ENCODE measurements around the gene KRTAP10-4. TPM values are rescaled to one million over a fixed set of nuclear protein-coding genes. Genes with fewer than 3 reads are reported as not detected.
"Not testable (repeated sequence)": the region's sequence is repeated elsewhere in the genome, so short reads cannot be mapped to it uniquely, and the experiment has no call there.

Gene KRTAP10-4
- total RNA-seq, 4 donors from 2014 or later: not detected

DNA sequence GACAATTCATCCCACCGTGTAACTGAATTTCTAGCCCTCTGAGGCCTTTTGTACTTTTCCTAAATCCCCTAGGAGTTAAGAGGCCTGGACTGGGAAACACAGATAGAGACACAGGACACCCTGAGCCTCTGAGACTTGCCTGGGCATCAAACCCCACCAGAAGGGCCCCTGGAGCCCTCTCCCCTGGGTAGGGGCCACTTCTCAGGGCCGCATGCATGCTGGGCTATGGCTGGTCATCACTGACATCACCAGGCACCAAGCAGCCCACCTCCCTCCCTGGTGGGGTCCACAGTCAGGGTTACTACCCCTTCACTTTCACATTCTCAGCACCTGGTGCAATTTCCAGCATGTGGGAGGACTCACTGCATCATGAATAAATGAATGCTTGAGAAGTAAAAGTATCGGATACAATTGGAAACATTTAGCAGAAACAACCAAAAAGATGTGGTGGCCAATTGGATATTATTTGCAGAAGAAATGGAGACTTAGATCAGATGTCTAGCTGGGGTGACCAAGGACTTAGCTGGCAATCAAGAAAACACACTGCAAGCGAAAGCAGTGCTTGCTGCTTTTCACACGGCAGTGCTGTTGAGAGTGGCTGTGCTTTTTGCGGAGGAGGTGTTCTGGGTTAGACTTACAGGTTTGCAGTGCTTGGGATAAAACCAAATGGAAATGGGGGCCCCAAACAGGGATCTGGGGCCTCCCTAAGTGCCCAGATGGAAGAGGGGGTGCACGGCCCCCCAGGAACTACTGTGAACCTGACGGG is 25.9 kb downstream of the KRTAP10-4 start:
- Histone ChIP-seq H3K36me3 (no peaks in the 10 kb centered on the region), H3K4me1 (no peaks in the 10 kb centered on the region), H3K9me3 (peaks cover 0 to 5% of the 10 kb centered on the region in 2 donors), H3K4me3 (no peak overlapping the region), H3K27me3 (peaks cover 42% of the 10 kb centered on the region), H3K27ac (no peak overlapping the region)
- TF ChIP-seq POLR2AphosphoS5 (IDR thresholded peaks at IDR 0.05): no peak
- TF ChIP-seq EP300 (IDR thresholded peaks at IDR 0.05; ENCODE audit: low read depth): no peak
- TF ChIP-seq, protein P1, sequence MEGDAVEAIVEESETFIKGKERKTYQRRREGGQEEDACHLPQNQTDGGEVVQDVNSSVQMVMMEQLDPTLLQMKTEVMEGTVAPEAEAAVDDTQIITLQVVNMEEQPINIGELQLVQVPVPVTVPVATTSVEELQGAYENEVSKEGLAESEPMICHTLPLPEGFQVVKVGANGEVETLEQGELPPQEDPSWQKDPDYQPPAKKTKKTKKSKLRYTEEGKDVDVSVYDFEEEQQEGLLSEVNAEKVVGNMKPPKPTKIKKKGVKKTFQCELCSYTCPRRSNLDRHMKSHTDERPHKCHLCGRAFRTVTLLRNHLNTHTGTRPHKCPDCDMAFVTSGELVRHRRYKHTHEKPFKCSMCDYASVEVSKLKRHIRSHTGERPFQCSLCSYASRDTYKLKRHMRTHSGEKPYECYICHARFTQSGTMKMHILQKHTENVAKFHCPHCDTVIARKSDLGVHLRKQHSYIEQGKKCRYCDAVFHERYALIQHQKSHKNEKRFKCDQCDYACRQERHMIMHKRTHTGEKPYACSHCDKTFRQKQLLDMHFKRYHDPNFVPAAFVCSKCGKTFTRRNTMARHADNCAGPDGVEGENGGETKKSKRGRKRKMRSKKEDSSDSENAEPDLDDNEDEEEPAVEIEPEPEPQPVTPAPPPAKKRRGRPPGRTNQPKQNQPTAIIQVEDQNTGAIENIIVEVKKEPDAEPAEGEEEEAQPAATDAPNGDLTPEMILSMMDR (IDR thresholded peaks at IDR 0.05): no peak
- TF ChIP-seq POLR2A (IDR thresholded peaks at IDR 0.05): no peak
- no peak for DNase-seq
- in situ Hi-C loops (cut with MboI; ENCODE audit: low pct_ligation_motif_present in 1 of 4, low pct_unique_long_range_greater_than_20kb in 1 of 4, low sequenced_read_pairs in 3 of 4): loop anchor here in 2 of 4 donors (25.0 kb wide), 1 partner anchor 88 kb away; the partner anchor contains the start of genes KRTAP10-12 (in 2 of the 2) and KRTAP12-1 (in 2 of the 2)
- WGBS, 2 donors (ENCODE audit: low coverage in 1 of 2): 83 to 89% methylated on average over 6 to 8 of the region's 8 CpGs
- intact Hi-C loops (cut with DNase I; ENCODE audit: low total_unique reads): no loop called here

DNA sequence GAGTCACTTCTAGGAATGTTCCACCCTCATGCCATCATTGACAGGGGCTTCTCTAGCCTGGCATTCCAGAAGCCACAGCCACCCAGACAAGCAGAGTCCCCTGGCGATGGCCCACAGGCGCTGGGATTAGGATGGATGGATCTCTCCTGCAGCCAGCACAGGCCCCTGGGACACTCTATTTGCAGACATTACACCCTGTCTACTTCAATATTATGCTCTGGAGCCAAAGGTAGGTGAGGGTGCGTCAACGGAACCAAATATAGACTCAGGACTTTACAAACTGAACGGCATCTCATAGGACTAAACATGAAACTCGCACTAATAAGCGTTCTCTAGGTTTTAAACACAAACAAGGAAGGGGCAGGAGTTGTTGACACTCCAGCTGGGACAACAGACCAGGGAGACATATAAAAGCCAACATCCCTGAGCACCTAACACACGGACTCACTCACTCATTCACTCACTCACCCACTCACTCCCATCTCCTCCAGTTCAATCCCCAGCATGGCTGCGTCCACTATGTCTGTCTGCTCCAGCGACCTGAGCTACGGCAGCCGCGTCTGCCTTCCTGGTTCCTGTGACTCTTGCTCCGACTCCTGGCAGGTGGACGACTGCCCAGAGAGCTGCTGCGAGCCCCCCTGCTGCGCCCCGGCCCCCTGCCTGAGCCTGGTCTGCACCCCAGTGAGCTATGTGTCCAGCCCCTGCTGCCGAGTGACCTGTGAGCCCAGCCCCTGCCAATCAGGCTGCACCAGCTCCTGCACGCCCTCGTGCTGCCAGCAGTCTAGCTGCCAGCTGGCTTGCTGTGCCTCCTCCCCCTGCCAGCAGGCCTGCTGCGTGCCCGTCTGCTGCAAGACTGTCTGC is 26.8 kb downstream of the KRTAP10-4 start, which contains the start of gene KRTAP10-7:
Gene KRTAP10-7 (plus strand): TSS at position 480 of the 861 bp plus-strand sequence. CDS start 25 bp downstream, at position 505.
- intact Hi-C loops (cut with DNase I; ENCODE audit: low total_unique reads); DNase-seq; H3K4me3 ChIP-seq; H3K27ac ChIP-seq; in situ Hi-C loops (cut with MboI; ENCODE audit: low pct_ligation_motif_present in 1 of 4, low pct_unique_long_range_greater_than_20kb in 1 of 4, low sequenced_read_pairs in 3 of 4); H3K4me1 ChIP-seq; H3K36me3 ChIP-seq; H3K9me3 ChIP-seq: not testable (repeated sequence)
- H3K27me3 ChIP-seq: peaks cover 37% of the 10 kb centered on the region
- 51 to 60% methylated on average over 7 to 23 of the region's 23 CpGs for WGBS, 2 donors (ENCODE audit: low coverage in 1 of 2)

- 62% methylated on average over 5 of the region's 10 CpGs; no CpG with 5 or more reads in 1 of the 2 donors for WGBS, 2 donors (ENCODE audit: low coverage in 1 of 2)
- in situ Hi-C loops (cut with MboI; ENCODE audit: low pct_ligation_motif_present in 1 of 4, low pct_unique_long_range_greater_than_20kb in 1 of 4, low sequenced_read_pairs in 3 of 4); H3K4me1 ChIP-seq; H3K27ac ChIP-seq; H3K4me3 ChIP-seq; H3K9me3 ChIP-seq; DNase-seq; H3K36me3 ChIP-seq; intact Hi-C loops (cut with DNase I; ENCODE audit: low total_unique reads): not testable (repeated sequence)
- H3K27me3 ChIP-seq: peaks cover 36% of the 10 kb centered on the region
Measured at GRCh38 chr21:44601091-44601490, 27.6 kb downstream of the KRTAP10-4 start.

GRCh38 chr21:44601596-44602462 is 28.3 kb downstream of the KRTAP10-4 start:
- in situ Hi-C loops (cut with MboI; ENCODE audit: low pct_ligation_motif_present in 1 of 4, low pct_unique_long_range_greater_than_20kb in 1 of 4, low sequenced_read_pairs in 3 of 4) (no loop called here), intact Hi-C loops (cut with DNase I; ENCODE audit: low total_unique reads) (no loop called here)
- TF ChIP-seq POLR2AphosphoS5 (IDR thresholded peaks at IDR 0.05): no peak
- TF ChIP-seq, protein P1 (IDR thresholded peaks at IDR 0.05): no peak
- Histone ChIP-seq H3K27me3 (peaks cover 41% of the 10 kb centered on the region), H3K36me3 (no peaks in the 10 kb centered on the region), H3K9me3 (peaks cover 0 to 5% of the 10 kb centered on the region in 2 donors), H3K27ac (no peak overlapping the region), H3K4me1 (no peaks in the 10 kb centered on the region), H3K4me3 (no peak overlapping the region)
- 71 to 83% methylated on average over 3 to 22 of the region's 23 CpGs for WGBS, 2 donors (ENCODE audit: low coverage in 1 of 2)
- DNase-seq: no peak

Measured in transverse colon (tissue), 4 donors.